Aorta (tissue), 5 donors: ENCODE measurements around the gene TRRAP. TPM values are rescaled to one million over a fixed set of nuclear protein-coding genes. Genes with fewer than 3 reads are reported as not detected.

ENCODE experiments used
- ATAC-seq: fragments of 200-7000 bp; cut with Tn5 transposase; one replicate; pipeline ENCODE4 v1.9.1; 2022; ENCODE audit warnings: moderate library complexity; ENCODE audit not compliant: low FRiP score
- DNase-seq, 2 donors: peaks; one replicate each; pipeline ENCODE4 v3.0.0-alpha.2; 2020
- H3K27ac ChIP-seq, 2 donors: one replicate each; pipeline ENCODE4 v1.5.1; 2013; ENCODE audit warnings: low read length in 2 of 2, mild to moderate bottlenecking in 2 of 2, moderate library complexity in 2 of 2, control low read depth in 1 of 2, inconsistent platforms in 1 of 2, low read depth in 1 of 2
- H3K27me3 ChIP-seq, 2 donors: one replicate each; pipeline ENCODE4 v1.6.1; 2013; ENCODE audit warnings: control low read depth in 1 of 2, low read length in 1 of 2, mild to moderate bottlenecking in 1 of 2, moderate library complexity in 1 of 2; ENCODE audit not compliant: insufficient read depth in 2 of 2, control insufficient read depth in 1 of 2
- H3K36me3 ChIP-seq, 2 donors: one replicate each; pipeline ENCODE4 v1.6.1; 2013; ENCODE audit warnings: control low read depth in 1 of 2, low read length in 1 of 2, mild to moderate bottlenecking in 1 of 2; ENCODE audit not compliant: insufficient read depth in 2 of 2, control insufficient read depth in 1 of 2
- H3K4me1 ChIP-seq, 2 donors: one replicate each; pipeline ENCODE4 v1.6.1; 2013; ENCODE audit warnings: low read length in 2 of 2, control low read depth in 1 of 2, mild to moderate bottlenecking in 1 of 2, moderate library complexity in 1 of 2; ENCODE audit not compliant: insufficient read depth in 2 of 2, control insufficient read depth in 1 of 2
- H3K4me3 ChIP-seq, 2 donors: one replicate each; pipeline ENCODE4 v1.5.1; 2013; ENCODE audit warnings: low read length in 2 of 2, control low read depth in 1 of 2, mild to moderate bottlenecking in 1 of 2
- H3K9me3 ChIP-seq: one replicate; pipeline ENCODE4 v1.6.1; 2013; ENCODE audit warnings: mild to moderate bottlenecking, low read length; ENCODE audit not compliant: control insufficient read depth
- WGBS, 2 donors: extraction: QIAGEN DNeasy Blood & Tissue Kit; methylation state at CpG; one replicate each; pipeline ENCODE4 v1.1.7; 2013; 5-methylcytosine and 5-hydroxymethylcytosine counted together
- intact Hi-C, 2 donors: fragments of 100-400 bp; cut with DNase I; formaldehyde crosslinking; loops; one replicate each; pipeline versions ENCODE4 v1.14.2 to v1.15.0; 2022
- polyA plus RNA-seq, 2 donors: library from polyadenylated mRNA; stranded (reverse); fragments of 200-250 nt; gene quantifications; one replicate each; pipeline ENCODE4 v1.2.3, GENCODE V29; 2013
- total RNA-seq, 2 donors: library from RNA; stranded (reverse); fragmentation: NEBNext Ultra II Directional; extraction: Animal tissue kit (Norgen Biotek cat#: 25700); gene quantifications; one replicate each; pipeline ENCODE4 v1.2.1, GENCODE V29; 2021
- donor health status: healthy with polysubstance abuse.
- donor health status: Bipolar disorder and iron deficiency.
- donor health status: DM: no; HTN: no; CAD: no.
- donor health status: DM: no; HTN: no; CAD: no.
- donor health status: DM: yes; HTN: yes; CAD: no.

Gene TRRAP
- total and polyA plus RNA-seq, 4 donors, result 2.4 to 41.9 (median 23.2) TPM

DNA sequence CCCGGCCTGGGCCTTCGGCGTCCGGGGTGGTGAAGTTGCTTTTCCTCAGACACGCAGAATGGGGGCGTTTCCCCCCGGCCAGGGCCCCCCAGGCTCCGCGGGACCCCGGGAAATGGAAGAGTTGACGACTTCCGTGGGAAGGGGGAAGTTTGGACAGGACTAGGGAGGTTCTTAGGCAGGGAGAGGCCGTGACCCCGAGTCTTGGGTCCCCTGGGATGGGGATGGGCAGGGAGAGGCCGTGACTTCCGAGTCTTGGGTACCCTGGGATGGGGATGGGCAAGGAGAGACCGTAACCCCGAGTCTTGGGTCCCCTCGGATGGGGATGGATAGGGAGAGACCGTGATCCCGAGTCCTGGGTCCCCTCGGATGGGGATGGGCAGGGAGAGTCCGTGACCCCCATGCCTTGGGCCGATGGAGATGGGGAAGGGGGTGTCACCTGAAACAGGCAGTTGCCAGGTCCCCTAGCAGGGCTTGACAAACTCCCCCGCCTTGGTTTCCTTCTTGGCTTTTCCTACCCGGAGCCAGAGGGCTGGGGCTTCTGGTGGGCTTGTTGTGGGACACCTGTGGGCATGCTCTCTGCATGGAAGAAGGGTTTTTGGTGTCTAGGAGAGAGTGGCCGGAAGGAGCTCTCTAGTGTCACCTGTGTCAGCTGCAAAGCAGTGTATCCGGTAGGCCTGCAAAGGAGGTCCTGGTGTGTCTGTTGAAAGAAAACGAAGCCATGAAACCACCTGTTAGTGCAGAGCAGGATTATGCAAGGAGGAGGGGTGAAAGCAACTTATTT is 1.1 kb downstream of the TRRAP start:
- Histone ChIP-seq H3K9me3 (no peaks in the 10 kb centered on the region), H3K27me3 (no peaks in the 10 kb centered on the region), H3K36me3 (peaks cover 0 to 3% of the 10 kb centered on the region in 2 donors), H3K4me3 (peak overlapping the region; percentile 98 to 99), H3K4me1 (no peaks in the 10 kb centered on the region), H3K27ac (peak overlapping the region in 1 of 2 donors; percentile 18)
- intact Hi-C loops, result loop anchor here in 1 of 2 donors (10.0 kb wide), 1 partner anchor 595 kb away; the partner anchor contains the start of gene BRI3
- ATAC-seq (peak; percentile 16), DNase-seq (peak in 1 of 2 donors; percentile 39)
- 1 to 3% methylated on average over 29 of the region's 29 CpGs for WGBS, 2 donors

DNA sequence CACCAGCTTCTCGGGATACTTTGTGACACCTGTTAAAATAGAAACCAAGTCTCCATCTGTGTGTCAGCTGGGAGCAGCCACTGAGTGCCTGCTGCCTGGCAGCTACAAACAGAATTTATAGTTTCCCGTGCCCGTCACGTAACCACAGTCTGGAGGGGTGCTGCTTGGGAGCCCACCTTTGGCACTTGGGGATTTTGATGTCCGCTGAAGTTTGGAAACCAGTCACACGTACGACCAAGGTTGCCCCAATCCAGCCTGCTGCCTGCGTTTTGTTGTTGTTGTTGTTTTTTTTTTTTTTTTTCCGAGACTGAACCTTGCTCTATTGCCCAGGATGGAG is 1.6 kb downstream of the TRRAP start:
- intact Hi-C loops, result loop anchor here in 1 of 2 donors (10.0 kb wide), 1 partner anchor 595 kb away; the partner anchor contains the start of gene BRI3
- H3K27ac ChIP-seq, result no peak overlapping the region
- no peaks in the 10 kb centered on the region for H3K4me1 ChIP-seq
- no peak for ATAC-seq
- no peaks in the 10 kb centered on the region for H3K27me3 ChIP-seq
- peaks cover 0 to 3% of the 10 kb centered on the region in 2 donors for H3K36me3 ChIP-seq
- DNase-seq, result peak in 1 of 2 donors; percentile 12
- H3K9me3 ChIP-seq, result no peaks in the 10 kb centered on the region
- no peak overlapping the region for H3K4me3 ChIP-seq
- WGBS, 2 donors, result 61 to 65% methylated on average over 9 of the region's 9 CpGs

DNA sequence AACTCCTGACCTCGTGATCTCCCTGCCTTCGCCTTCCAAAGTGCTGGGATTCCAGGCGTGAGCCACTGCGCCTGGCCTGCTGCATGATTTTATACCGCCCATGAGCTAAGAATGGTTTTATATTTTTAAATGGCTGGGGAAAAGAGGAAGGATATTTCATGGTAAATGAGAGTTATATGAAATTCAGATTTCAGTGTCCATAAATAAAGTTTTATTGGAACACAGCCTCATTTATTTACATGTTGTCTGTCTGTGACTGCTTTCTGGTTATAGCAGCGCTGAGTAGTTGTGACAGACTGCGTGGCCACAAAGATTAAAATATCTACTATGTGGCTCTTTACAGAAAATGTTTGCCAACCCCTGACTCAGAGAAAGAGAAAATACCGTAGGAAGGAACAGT is 2.2 kb downstream of the TRRAP start:
- H3K4me3 ChIP-seq, result no peak overlapping the region
- H3K36me3 ChIP-seq, result peaks cover 0 to 3% of the 10 kb centered on the region in 2 donors
- no peak overlapping the region for H3K27ac ChIP-seq
- no peak for ATAC-seq
- no peaks in the 10 kb centered on the region for H3K9me3 ChIP-seq
- H3K4me1 ChIP-seq, result no peaks in the 10 kb centered on the region
- 91 to 94% methylated on average over 8 of the region's 8 CpGs for WGBS, 2 donors
- DNase-seq, result peak in 1 of 2 donors; percentile 40
- H3K27me3 ChIP-seq, result no peaks in the 10 kb centered on the region
- intact Hi-C loops, result no loop called here

DNA sequence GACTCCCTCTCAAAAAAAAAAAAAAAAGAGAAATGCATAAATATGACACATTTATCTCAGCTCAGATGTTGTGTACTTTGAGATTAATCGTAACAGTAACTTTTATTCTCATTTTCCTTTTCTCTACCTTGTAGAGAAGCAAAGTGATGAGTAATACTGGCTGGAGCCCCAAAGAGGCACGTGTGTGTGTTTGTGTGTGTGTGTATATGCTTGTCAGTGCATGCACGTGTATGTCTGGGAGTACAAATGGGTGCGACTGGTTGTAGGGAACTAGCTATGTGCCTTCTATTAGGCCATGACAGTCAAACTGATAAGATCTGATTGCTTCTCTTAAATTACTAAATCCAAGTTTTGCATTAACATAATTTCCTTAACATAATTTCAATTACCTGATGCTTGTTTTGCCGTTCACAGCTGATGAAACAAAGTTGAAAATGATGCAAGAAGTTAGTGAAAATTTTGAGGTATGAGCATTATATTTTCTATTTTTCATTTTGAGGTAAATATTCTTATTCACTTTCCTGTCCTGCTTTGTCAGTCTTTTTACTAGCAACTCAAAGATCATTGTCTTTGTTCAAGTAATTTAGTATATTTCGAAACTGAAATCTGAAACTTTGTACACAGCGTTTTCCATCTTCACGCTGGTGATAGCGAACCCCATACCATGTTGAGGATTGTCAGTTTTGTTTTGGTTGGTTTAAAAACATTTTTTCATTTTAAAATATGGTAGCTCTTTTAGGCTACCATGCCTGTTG is 3.4 kb downstream of the TRRAP start:
- Histone ChIP-seq H3K36me3 (peaks cover 0 to 3% of the 10 kb centered on the region in 2 donors), H3K27ac (no peak overlapping the region), H3K4me3 (no peak overlapping the region), H3K9me3 (no peaks in the 10 kb centered on the region), H3K4me1 (no peaks in the 10 kb centered on the region), H3K27me3 (no peaks in the 10 kb centered on the region)
- intact Hi-C loops, result no loop called here
- 79 to 88% methylated on average over 9 of the region's 9 CpGs for WGBS, 2 donors
- ATAC-seq (no peak), DNase-seq (no peak)

DNA sequence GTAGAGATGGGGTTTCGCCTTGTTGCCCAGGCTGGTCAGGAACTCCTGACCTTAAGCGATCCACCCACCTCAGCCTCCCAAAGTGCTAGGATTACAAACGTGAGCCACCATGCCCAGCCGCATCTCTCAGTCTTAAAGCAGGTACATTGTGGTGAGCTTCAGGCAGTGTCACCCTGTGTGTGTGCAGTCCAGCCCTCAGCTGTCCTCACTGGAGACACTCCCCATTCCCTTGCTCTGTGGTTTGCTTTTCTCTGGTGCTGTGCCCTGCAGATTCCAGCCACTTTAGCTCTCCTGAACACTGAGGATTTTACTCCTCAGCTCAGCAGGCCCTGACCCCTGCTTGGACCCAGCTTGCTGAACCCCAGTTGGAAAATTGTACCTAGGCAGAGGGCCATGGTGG is 6.1 kb downstream of the TRRAP start:
- intact Hi-C loops, result no loop called here
- no peaks in the 10 kb centered on the region for H3K27me3 ChIP-seq
- no peak overlapping the region for H3K27ac ChIP-seq
- ATAC-seq, result no peak
- DNase-seq, result no peak
- no peak overlapping the region for H3K4me3 ChIP-seq
- H3K9me3 ChIP-seq, result no peaks in the 10 kb centered on the region
- peaks cover 0 to 3% of the 10 kb centered on the region in 2 donors for H3K36me3 ChIP-seq
- WGBS, 2 donors, result 89 to 91% methylated on average over 4 of the region's 4 CpGs
- no peaks in the 10 kb centered on the region for H3K4me1 ChIP-seq

DNA sequence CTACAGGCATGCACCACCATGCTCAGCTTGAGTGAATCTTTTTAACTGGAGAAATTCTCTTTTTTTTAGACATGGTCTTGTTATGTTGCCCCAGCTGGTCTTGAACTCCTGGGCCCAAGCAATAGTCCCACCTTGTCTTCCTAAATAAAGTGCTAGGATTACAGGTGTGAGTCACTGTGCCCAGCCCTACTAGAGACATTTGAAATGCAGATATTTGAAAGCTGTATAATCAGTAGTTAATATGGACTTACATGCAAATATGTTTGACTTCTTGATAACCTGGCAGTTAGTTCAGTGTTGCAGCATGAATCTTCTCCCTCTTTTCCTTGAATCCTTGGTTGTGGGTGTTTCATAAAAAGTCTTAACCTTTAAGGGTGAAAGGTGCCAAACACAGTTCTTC is 8.7 kb downstream of the TRRAP start:
- no peaks in the 10 kb centered on the region for H3K9me3 ChIP-seq
- DNase-seq (no peak), ATAC-seq (no peak)
- peaks cover 0 to 3% of the 10 kb centered on the region in 2 donors for H3K36me3 ChIP-seq
- H3K27me3 ChIP-seq, result no peaks in the 10 kb centered on the region
- no peak overlapping the region for H3K4me3 ChIP-seq
- H3K27ac ChIP-seq, result no peak overlapping the region
- intact Hi-C loops, result no loop called here
- no peaks in the 10 kb centered on the region for H3K4me1 ChIP-seq

DNA sequence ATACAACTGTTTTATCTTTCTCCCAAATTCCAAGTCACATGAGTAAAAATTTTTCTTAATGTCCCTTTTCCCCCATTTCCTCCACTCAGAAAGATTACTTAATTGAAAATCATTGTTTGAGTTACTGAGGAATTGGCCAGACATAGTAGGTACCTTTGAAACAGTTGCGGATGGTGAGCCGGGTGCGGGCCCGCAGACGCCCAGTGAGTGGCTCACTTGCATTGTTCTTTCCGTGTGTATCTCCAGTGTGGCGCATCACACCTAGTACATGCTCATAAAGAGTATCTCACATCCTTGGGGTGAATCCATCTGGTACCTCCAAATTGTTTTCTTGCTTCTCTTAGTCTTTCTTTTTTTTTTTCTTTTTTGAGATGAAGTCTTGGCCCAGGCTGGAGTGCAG is 14.3 kb downstream of the TRRAP start:
- Histone ChIP-seq H3K4me1 (no peaks in the 10 kb centered on the region), H3K36me3 (peaks cover 0 to 5% of the 10 kb centered on the region in 2 donors), H3K9me3 (no peaks in the 10 kb centered on the region), H3K27ac (no peak overlapping the region), H3K4me3 (no peak overlapping the region), H3K27me3 (no peaks in the 10 kb centered on the region)
- intact Hi-C loops, result no loop called here
- WGBS, 2 donors, result 97% methylated on average over 7 of the region's 7 CpGs
- DNase-seq (no peak), ATAC-seq (no peak)

DNA sequence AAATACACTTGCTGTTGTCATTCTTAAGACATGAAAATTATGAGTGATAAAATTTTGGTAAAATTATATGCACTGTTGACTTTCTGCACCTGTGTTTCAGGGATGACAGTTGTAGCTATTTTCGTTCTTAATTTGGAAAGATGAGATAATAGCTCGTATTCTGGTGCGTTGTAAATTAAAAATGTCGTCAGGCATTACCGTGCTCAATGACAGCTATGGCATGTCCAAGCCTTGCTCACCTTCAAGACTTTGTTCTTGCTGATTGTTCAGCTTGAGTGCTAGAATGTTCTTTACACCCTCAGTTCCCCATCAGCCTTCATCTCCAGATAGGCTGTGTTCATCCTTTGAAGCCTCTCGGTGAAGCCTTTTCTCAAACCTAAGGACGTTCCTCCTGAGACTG is 21.5 kb downstream of the TRRAP start:
- WGBS, 2 donors, result 90 to 91% methylated on average over 7 of the region's 7 CpGs
- intact Hi-C loops, result no loop called here
- Histone ChIP-seq H3K4me1 (no peaks in the 10 kb centered on the region), H3K36me3 (peaks cover 8 to 11% of the 10 kb centered on the region in 2 donors), H3K4me3 (no peak overlapping the region), H3K9me3 (no peaks in the 10 kb centered on the region), H3K27me3 (no peaks in the 10 kb centered on the region), H3K27ac (no peak overlapping the region)
- ATAC-seq (no peak), DNase-seq (no peak)

DNA sequence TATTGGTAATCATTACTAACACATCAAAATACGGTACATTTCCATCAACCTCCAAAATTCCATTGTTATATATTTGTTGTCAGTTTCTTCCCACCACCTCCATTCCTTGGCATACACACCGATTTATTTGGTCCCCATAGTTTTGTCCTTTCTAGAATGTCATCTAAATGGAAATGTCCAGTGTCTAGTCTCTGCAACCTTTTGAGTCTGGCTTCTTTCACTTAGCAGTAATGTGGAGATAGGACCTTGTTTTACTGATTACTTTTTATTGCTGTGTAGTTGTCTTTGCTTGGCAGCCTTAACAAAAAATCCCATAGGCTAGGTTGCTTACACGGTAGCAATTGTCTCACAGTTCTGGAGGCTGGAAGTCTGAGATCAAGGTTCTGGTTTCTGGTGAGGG is 22.5 kb downstream of the TRRAP start:
- 90 to 91% methylated on average over 3 of the region's 3 CpGs for WGBS, 2 donors
- ATAC-seq (no peak), DNase-seq (no peak)
- Histone ChIP-seq H3K4me1 (no peaks in the 10 kb centered on the region), H3K27me3 (no peaks in the 10 kb centered on the region), H3K4me3 (no peak overlapping the region), H3K27ac (no peak overlapping the region), H3K9me3 (no peaks in the 10 kb centered on the region), H3K36me3 (peaks cover 8 to 14% of the 10 kb centered on the region in 2 donors)
- intact Hi-C loops, result no loop called here
